CD4-positive, alpha-beta T cell treated with Interleukin-1 beta for 1 hour (primary cell): ENCODE measurements around the gene IGFBP3.
"Not testable (repeated sequence)": the region's sequence is repeated elsewhere in the genome, so short reads cannot be mapped to it uniquely, and the experiment has no call there.

Experiments used
- DNase-seq, 2 donors: peaks; one replicate each; pipeline ENCODE4 v3.0.0-alpha.2; 2020 to 2022

Gene IGFBP3

GRCh38 chr7:45920502-45921380 is at the start of gene IGFBP3:
Gene IGFBP3, minus strand, starts transcription at chr7:45921272. Its CDS starts 132 bp downstream, at chr7:45921140.
- DNase-seq, result peak; percentile 11 to 43

DNA sequence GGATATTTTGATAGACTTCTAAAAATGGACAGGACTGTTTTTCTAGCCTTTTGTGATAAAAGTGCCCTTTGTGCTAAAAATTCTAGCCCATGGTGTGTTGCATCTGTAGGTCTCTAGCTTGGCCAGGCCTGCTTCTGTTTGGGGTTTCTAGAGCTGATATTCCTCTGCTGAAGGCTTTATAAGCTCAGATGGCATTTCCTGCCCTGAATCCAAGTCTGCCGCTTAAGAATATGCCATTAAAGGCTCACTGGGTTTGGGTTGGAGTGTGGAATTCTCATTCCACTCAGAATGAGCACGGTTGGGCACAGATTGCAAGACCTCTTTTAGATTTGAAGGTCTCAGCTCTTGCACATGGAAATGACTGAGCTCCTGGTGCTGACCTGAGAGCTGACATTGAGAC is 49.4 kb upstream of the IGFBP3 start:
- DNase-seq, result no peak

DNA sequence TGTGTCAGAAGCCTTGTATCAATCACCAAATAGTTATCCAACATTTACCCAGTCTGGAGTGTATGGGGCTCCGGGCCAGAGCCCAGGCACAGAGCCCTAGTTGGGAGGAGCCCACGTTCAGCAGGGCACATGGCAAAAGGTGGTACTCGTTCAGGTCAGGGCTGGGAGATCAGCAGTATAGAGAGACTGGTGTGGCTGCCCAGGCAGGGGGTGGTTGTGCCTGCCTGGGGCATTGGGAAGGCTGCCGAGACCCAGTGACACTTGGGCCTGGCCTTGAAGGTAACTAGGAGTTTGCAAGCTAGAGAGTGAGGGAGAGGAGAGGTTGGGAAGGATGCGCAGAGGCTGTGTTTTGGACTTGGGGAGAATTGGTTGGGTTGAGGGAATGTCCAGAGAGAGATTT is 48.9 kb upstream of the IGFBP3 start:
- DNase-seq, result no peak

DNA sequence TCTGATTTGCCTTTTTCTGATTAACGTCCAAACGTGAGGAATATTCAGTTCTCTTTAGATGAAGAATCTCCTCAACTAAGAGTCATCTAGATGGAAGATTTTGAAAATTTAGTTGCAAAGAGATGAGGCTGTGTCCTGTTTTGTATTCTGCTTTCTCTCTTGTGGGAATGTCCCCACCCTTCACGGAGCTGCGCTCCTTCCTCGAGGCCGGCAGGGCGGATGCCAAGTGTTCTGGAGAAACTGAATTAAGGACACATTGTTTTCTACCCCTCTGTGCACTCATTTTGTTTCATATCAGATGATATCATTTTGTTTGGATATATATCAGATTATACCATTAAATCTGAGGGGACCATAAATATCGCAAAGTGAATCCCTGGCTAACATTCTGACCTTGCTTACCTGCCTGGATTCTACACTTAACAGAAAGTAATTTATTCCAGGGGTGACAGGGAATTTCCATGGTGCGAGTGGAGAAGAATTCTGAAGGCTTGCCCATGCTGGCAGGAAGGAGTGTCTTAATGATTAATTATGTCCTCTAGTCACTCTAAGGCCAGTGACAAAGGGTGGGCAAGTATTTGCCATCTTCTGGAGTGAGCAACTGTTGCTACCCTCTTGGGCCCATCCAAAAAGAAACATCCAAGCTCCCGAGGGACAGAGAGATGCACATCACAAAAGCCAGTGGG is 47.9 kb upstream of the IGFBP3 start:
- no peak for DNase-seq

DNA sequence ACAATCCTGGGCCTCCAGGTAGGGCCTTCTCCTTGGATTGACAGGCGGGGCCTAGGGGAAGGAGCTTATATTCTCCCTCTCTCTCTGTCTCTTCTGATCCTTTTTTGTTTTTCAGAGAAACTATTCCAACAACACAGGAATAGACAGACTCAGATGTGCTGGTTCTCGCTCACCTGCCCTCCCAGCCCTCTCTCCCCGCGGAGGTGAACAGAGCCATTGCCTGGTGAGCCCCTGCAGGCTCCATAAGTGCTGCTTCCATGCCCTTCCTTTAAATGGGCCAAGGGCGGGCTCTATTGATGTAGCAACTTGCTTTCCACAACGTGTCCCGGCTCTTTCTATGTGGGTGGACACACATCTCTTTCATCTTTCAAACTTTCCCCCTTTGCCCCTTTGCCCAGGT is 47.2 kb upstream of the IGFBP3 start:
- DNase-seq, result no peak

- DNase-seq, result no peak
These were observed 46.6 kb upstream of the IGFBP3 start for GRCh38 chr7:45967591-45968157.

DNA sequence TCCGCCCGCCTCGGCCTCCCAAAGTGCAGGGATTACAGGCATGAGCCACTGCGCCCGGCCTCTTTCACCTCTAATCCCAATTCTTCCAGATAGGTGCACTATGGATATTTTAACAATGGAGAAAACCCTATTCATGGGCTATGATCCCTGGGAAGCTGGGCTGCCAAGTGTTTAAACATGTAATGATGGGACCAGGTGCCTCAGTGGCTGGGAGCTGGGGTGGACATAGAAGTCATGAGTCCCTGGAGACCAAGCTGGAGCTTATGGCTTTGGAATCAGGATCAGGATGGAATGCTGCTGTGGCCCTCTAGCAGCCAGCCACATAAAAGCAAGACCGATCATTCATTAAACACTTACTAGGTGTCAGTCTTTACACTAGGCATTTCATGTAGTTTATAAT is 41.8 kb upstream of the IGFBP3 start:
- DNase-seq, result no peak

DNA sequence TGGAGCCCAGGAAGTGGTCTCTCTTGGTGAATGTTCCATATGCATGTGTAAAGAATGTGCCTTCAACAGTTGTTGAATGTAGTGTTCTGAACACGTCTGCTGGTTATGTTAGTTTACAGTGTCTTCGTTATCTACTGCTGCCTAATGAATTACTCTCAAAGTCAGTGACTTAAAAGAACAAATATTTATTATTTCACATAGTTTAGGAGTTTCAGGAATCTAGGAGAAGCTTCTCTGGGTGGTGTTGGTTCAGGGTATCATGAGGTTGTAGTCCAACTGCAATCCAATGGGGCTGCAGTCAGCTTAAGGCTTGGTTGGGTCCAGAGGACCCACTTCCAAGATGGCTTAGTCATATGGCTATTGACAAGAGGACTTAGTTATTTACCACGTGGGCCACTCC is 36.6 kb upstream of the IGFBP3 start:
- DNase-seq, result no peak

- no peak for DNase-seq
These were observed 34.2 kb upstream of the IGFBP3 start for GRCh38 chr7:45955286-45955685.

DNA sequence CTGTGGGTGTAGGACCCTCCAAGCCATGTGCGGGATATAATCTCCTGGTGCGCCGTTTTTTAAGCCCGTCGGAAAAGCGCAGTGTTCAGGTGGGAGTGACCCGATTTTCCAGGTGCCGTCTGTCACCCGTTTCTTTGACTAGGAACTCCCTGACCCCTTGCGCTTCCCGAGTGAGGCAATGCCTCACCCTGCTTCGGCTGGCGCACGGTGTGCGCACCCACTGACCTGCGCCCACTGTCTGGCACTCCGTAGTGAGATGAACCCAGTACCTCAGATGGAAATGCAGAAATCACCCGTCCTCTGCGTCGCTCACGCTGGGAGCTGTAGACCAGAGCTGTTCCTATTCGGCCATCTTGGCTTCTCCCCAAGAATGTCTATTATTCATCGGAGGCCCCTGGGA is 32.0 kb upstream of the IGFBP3 start:
- DNase-seq, result not testable (repeated sequence)

- DNase-seq, result no peak
These were observed 23.0 kb upstream of the IGFBP3 start for GRCh38 chr7:45944058-45944457.

GRCh38 chr7:45940939-45941338 is 19.9 kb upstream of the IGFBP3 start:
- DNase-seq, result no peak

DNA sequence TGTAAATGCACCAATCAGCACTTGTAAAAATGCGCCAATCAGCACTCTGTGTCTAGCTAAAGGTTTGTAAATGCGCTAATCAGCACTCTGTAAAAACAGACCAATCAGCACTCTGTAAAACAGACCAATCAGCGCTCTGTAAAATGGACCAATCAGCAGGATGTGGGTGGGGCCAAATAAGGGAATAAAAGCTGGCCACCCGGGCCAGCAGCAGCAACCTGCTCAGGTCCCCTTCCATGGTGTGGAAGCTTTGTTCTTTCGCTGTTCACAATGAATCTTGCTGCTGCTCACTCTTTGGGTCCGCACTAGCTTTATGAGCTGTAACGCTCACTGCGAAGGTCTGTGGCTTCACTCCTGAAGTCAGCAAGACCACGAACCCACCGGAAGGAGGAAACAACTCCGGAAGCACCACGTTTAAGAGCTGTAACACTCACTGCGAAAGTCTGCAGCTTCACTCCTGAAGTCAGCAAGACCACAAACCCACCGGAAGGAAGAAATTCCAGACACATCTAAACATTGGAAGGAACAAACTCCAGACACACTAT is 19.2 kb upstream of the IGFBP3 start:
- DNase-seq, result peak; percentile 43 to 57

GRCh38 chr7:45939574-45939973 is 18.5 kb upstream of the IGFBP3 start:
- no peak for DNase-seq

- no peak for DNase-seq
These were observed 17.7 kb upstream of the IGFBP3 start for GRCh38 chr7:45938626-45939302.

DNA sequence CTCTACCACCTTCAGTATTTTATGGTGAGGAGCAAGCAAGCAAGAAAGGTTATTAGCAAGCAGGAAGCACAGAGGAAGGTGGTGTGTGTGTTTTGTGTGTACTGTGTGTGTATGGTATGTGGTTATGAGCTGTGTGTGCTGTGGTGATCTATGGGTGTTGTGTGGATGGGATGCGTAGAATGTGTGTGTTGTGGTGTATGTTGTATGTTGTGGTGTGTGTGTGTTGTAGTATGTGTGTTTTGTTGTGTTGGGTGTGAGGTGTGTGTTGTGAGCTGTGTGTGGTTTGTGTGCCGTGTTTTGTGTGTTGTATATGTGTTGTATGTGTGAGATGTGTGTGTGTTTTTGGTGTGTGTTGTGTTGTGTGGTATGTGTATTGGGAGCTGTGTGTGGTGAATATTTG is 16.8 kb upstream of the IGFBP3 start:
- DNase-seq, result no peak

- no peak for DNase-seq
These were observed 16.2 kb upstream of the IGFBP3 start for GRCh38 chr7:45937301-45937700.

DNA sequence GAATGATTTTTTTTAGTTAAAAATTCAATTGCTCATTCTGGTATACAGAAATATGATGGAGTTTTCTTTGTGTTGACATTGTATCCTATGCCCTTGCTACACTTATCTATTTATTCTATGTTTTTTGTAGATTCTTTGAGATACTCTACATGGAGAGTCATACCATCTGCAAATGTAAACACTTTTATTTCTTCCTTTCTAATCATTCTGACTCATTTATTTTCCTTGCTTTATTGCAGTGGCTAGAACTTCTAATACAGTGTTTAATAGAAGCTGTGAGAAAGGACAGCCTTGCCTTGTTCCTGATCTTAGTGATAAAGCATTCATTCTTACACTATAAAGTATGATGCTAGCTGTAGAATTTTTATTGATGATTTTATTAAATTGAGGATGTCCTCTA is 9.9 kb upstream of the IGFBP3 start:
- DNase-seq, result no peak

- no peak for DNase-seq
These were observed 6.6 kb upstream of the IGFBP3 start for GRCh38 chr7:45927721-45928120.

DNA sequence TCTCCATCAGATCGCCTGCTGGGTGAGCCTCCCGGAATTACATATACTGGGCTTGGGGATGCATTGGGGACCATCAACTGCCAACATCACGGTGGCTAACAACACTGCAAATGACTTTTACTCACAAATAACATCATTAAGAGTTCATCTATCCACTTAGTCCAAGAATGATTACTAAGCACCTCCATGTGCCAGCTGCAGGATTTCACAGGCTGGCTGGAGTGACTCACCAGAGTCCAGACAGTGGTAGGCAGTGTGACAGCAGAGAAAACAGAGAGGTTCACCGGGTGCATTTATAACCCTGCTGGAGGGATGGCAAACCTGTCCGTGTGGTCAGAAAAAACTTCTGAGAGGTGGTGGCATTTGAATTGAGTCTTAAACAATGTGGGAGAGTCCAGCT is 3.2 kb upstream of the IGFBP3 start:
- no peak for DNase-seq

DNA sequence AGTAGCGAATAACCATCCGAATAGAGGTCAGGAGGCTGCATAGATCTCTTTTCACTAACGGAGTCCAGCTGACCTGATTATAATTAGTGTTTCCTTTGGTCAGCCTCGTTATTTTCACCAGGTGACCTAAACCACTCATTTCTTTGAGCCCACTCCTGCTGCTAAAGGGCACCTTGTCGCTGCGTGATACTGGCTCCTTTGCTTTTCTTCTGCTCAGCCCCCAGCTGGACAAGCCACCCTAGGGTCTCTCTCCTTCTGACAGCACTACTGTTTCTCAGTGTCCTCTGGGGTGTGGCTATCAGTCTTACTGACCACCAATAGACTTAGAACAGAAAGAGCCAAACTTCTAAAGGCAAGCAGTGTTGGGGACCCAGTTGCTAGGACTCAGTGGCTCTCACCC is 2.7 kb upstream of the IGFBP3 start:
- DNase-seq, result no peak

GRCh38 chr7:45923290-45923689 is 2.2 kb upstream of the IGFBP3 start:
- peak; percentile 37 to 55 for DNase-seq

GRCh38 chr7:45922810-45923209 is 1.7 kb upstream of the IGFBP3 start:
- peak in 1 of 2 donors; percentile 30 for DNase-seq
